WERI-Rb-1 (cell line): Measurements from ENCODE around the gene TAPBP.
"Not testable (repeated sequence)": the region's sequence is repeated elsewhere in the genome, so short reads cannot be mapped to it uniquely, and the experiment has no call there.

Experiments used
- DNase-seq: peaks from one replicate; pipeline ENCODE4 v3.0.0-alpha.2; 2020
- H3K27ac ChIP-seq: fragments of 250-450 bp; sonication (Bioruptor Pico); 2 replicates; pipeline ENCODE4 v1.5.1; 2020; ENCODE audit warnings: mild to moderate bottlenecking, moderate library complexity
- H3K27me3 ChIP-seq: fragments of 250-450 bp; sonication (Bioruptor Pico); 2 replicates; pipeline ENCODE4 v1.5.1; 2021; ENCODE audit warnings: mild to moderate bottlenecking, low read depth, moderate library complexity; ENCODE audit not compliant: insufficient read depth, severe bottlenecking
- H3K36me3 ChIP-seq: fragments of 250-450 bp; sonication (Bioruptor Pico); 2 replicates; pipeline ENCODE4 v1.5.1; 2020; ENCODE audit warnings: mild to moderate bottlenecking, moderate library complexity
- H3K4me3 ChIP-seq: 2 replicates; pipeline ENCODE4 v1.5.1; 2011; ENCODE audit warnings: low read depth, mild to moderate bottlenecking, control low read depth, low read length
- H3K9me3 ChIP-seq: fragments of 250-450 bp; sonication (Bioruptor Pico); 2 replicates; pipeline ENCODE4 v1.5.1; 2021; ENCODE audit warnings: mild to moderate bottlenecking, moderate library complexity; ENCODE audit not compliant: severe bottlenecking
- CTCF ChIP-seq: IDR thresholded peaks from 2 replicates; pipeline ENCODE4 v1.5.1; 2011; ENCODE audit warnings: low read depth, mild to moderate bottlenecking, control low read depth, inconsistent platforms, low read length

Gene TAPBP

GRCh38 chr6:33344701-33345697 lies 31.1 kb upstream of the TAPBP start:
- DNase-seq, result peak; percentile 80
- no peaks in the 10 kb centered on the region for H3K27me3 ChIP-seq
- no peak overlapping the region for H3K27ac ChIP-seq
- TF ChIP-seq CTCF, result peak; percentile 78
- no peaks in the 10 kb centered on the region for H3K9me3 ChIP-seq
- H3K36me3 ChIP-seq, result no peaks in the 10 kb centered on the region
- no peak overlapping the region for H3K4me3 ChIP-seq

- TF ChIP-seq CTCF, result no peak
- Histone ChIP-seq H3K9me3 (no peaks in the 10 kb centered on the region), H3K27ac (no peak overlapping the region), H3K36me3 (no peaks in the 10 kb centered on the region), H3K27me3 (no peaks in the 10 kb centered on the region), H3K4me3 (no peak overlapping the region)
- DNase-seq, result no peak
Observed at GRCh38 chr6:33343953-33344611, 30.2 kb upstream of the TAPBP start.

GRCh38 chr6:33343606-33343952 lies 29.7 kb upstream of the TAPBP start:
- H3K9me3 ChIP-seq, result not testable (repeated sequence)

GRCh38 chr6:33339193-33339592 lies 25.3 kb upstream of the TAPBP start:
- H3K27ac ChIP-seq, result no peak overlapping the region
- no peak for TF ChIP-seq CTCF
- H3K27me3 ChIP-seq, result no peaks in the 10 kb centered on the region
- no peak for DNase-seq
- H3K9me3 ChIP-seq, result no peaks in the 10 kb centered on the region
- no peak overlapping the region for H3K4me3 ChIP-seq
- no peaks in the 10 kb centered on the region for H3K36me3 ChIP-seq

More at GRCh38 chr6:33343606-33343952, 29.7 kb upstream of the TAPBP start:
- not testable (repeated sequence) for H3K27ac ChIP-seq, DNase-seq, H3K4me3 ChIP-seq, H3K27me3 ChIP-seq, H3K36me3 ChIP-seq

- Histone ChIP-seq H3K36me3 (no peaks in the 10 kb centered on the region), H3K27ac (no peak overlapping the region), H3K9me3 (no peaks in the 10 kb centered on the region), H3K4me3 (no peak overlapping the region), H3K27me3 (no peaks in the 10 kb centered on the region)
- no peak for TF ChIP-seq CTCF
- DNase-seq, result no peak
Observed at GRCh38 chr6:33336495-33336894, 22.6 kb upstream of the TAPBP start.

GRCh38 chr6:33335916-33336315 lies 22.0 kb upstream of the TAPBP start:
- Histone ChIP-seq H3K27ac (no peak overlapping the region), H3K36me3 (no peaks in the 10 kb centered on the region), H3K27me3 (no peaks in the 10 kb centered on the region), H3K4me3 (no peak overlapping the region), H3K9me3 (no peaks in the 10 kb centered on the region)
- TF ChIP-seq CTCF, result no peak
- no peak for DNase-seq
